Midbrain (tissue), 1 donor: ENCODE results near the gene AP1S3.
"Not testable (repeated sequence)": the region's sequence is repeated elsewhere in the genome, so short reads cannot be mapped to it uniquely, and the experiment has no call there.

ENCODE experiments used
- DNase-seq: peaks from one replicate; lab custom pipeline; 2025; lab: John Stamatoyannopoulos, UW

Gene AP1S3

GRCh38 chr2:223853425-223853837 is 16.0 kb upstream of the AP1S3 start:
- DNase-seq = no peak

GRCh38 chr2:223852281-223852795 is 15.0 kb upstream of the AP1S3 start:
- no peak for DNase-seq

- no peak for DNase-seq
Measured at GRCh38 chr2:223847410-223847809, 10.0 kb upstream of the AP1S3 start.

DNA sequence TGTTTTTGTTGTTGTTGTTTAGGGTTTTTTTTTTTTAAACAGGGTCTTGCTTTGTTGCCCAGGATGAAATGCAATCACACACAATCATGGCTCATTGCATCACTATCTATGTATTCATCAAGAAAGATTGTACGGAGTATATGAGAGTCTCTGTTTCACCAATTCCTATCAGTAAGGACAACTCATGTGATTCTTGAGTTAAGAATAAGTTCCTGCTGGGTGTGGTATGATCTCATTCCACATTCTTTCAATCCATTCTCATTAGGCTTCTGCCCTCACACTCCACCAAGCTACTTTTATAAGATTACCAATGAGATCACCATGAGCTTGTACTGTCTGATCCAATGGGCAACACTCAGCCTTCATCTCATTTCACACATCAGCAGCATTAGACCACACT is 9.1 kb upstream of the AP1S3 start:
- no peak for DNase-seq

- DNase-seq = no peak
Measured at GRCh38 chr2:223841436-223842190, 4.2 kb upstream of the AP1S3 start.

DNA sequence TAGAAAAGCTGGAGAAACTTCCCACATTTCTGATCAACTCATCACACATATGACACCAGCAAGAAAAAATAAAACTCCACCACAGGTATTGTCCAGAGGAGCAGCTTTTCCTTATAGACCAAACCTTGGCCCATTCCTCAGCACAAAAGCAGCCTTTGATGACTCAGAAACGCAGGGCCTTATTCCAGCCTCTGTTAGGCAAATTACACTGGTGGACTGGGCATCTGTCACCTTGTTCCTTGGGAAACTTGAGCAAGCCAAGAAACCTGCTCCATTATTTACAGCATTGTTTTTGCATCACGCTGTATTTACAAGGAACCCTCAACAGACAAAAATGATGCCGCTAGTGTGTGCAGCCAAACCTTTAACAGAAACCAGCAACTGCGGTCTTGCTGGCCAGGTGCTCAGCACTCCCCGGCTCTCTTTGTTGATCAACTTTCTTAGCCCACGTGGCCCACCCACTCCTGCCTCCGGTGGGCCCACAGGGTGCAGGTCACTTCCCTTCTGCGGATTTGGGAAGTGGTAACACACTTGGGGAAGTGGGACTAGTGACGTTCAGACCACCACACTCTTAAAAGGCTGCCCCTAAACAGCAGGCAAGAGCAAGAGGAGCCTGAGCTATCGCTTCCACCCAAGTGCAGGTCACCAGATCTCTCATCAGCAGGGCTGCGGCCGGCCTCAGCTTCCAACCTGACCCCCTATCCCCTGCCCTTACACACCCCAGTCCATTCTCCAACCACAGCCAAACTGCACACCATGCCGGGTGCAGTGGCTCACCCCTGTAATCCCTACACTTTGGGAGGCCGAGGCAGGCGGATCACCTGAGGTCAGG is 1.5 kb downstream of the AP1S3 start:
- DNase-seq = no peak

- no peak for DNase-seq
Measured at GRCh38 chr2:223834431-223834830, 3.0 kb downstream of the AP1S3 start.

DNA sequence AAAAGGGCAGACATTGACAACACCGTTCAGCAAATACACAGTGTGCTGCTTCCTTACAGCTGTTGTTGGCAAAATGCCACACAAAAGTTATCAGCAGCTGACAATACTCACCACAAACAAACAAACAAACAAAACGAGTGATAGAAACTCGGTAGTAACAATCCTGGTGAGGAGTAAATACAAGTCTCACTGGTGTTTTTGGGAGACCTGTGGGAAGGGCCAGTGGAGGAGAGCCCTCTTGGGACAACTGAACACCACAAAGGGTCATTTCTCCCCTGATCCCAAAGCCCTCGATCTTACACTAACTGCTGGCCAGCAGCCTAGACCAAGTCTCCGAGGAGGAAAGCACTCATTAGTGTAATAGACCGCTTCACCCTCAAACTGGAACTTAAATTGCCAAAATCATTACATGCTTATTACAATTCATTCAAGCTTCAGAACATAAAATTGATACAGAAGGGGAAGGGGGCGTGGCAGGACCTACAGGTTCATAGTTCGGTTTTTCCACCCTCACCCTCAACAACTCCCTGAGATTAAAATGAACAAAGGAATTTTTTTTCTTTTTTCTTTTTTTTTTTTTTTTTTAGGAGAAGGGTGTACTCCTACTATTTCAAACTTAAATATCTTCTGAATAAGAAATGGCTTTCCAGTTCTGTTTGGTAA is 5.0 kb downstream of the AP1S3 start:
- no peak for DNase-seq

GRCh38 chr2:223829128-223829527 is 8.3 kb downstream of the AP1S3 start:
- no peak for DNase-seq

DNA sequence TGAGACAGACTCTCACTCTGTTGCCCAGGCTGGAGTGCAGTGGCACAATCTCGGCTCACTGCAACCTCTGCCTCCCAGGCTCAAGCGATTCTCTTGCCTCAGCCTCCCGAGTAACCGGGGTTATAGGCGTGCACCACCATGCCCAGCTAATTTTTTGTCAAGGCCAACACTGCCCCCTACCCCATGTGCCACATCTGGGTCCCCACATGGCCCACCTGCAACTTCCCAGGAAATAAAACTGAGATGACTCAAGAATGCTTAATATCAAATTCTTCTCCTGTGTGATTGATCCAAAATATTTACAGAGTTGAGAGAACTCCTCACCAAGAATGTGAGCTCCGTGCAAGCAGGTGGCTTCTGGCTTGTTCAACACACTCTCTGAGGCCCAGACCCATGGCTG is 9.1 kb downstream of the AP1S3 start:
- DNase-seq = no peak

DNA sequence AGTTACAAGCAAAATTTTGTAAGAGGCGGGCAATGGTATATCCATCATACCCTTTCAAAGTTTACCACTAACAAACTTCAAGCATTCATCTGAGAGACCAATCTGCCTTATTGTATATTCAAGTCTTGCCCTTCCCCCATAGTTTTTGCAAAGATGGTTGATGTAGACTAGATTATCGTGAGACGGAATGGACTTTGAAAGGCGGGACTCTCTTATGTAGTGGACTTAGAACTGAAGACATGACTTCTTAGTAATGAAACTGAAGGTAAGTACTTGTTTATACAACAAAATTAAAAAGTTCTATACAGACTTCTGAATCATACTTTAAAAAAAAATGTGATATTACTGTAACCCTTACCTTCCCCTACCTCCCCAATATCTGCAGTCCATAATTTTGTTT is 10.4 kb downstream of the AP1S3 start:
- no peak for DNase-seq

GRCh38 chr2:223824301-223824700 is 13.1 kb downstream of the AP1S3 start:
- DNase-seq = no peak

GRCh38 chr2:223822818-223823217 is 14.6 kb downstream of the AP1S3 start:
- DNase-seq = no peak

DNA sequence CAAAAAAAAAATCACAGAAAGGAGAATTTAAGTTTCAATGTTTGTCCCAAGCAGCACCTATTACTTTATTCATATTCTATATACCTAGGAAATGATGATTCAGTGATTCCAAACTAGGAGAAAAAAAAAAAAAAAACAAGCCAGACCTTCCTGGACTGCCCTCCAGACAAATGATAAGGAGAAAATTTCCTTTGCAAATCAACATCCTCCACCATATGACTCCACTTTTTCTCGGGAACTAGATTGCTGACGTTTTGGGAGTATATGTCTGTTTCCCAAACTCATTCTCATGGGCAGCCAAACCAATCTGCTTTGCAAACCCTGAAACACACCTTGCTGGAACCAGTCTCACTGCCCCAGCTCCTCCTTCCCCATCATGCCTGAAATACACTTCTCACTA is 16.8 kb downstream of the AP1S3 start:
- no peak for DNase-seq

DNA sequence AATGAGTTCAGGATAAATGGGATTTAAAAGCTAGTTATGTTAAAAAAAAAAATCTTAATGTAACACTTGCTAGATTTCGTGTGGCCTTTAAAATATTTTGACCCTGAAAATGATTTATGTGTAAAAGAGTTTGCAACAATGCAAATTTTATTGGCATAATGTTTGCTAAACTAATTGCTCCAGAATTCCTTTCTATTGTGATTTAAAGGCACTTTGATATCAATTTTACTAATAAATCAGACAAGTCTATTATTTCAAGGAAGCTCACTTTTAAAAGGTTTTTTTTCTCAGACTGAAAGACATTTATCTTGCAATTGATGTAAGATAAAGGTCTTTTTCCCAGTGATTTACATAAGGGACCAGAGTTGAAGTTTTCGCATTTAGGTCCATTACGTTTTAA is 17.5 kb downstream of the AP1S3 start:
- no peak for DNase-seq

DNA sequence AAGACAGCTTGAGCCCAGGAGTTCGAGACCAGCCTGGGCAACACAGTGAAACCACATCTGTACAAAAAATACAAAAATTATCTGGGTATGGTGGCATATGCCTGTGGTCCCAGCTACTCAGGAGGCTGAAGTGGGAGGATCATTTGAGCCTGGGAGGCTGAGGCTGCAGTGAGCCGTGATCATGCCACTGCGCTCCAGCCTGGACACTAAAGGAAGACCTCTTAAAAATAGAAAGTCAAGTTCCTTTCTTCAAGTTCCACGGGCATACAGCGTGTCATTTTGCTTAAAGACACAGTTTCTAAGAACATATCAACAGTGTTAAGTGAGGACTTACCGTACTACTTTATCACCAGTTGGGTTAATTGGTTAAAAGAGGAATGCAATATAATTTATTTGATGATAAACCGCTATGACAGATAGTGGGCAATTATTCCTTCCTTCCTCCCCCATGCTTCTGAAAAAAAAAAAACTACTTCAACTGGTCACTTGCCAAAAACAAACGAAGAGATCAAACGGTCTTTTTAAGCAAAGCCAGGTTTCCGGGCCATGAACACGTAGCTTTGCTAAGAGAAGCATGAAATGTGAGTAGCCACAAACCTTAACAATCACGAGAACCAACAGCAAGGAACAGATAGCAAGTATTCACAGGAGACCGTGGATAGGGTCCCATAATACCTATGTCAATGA is 21.4 kb downstream of the AP1S3 start:
- DNase-seq = no peak

DNA sequence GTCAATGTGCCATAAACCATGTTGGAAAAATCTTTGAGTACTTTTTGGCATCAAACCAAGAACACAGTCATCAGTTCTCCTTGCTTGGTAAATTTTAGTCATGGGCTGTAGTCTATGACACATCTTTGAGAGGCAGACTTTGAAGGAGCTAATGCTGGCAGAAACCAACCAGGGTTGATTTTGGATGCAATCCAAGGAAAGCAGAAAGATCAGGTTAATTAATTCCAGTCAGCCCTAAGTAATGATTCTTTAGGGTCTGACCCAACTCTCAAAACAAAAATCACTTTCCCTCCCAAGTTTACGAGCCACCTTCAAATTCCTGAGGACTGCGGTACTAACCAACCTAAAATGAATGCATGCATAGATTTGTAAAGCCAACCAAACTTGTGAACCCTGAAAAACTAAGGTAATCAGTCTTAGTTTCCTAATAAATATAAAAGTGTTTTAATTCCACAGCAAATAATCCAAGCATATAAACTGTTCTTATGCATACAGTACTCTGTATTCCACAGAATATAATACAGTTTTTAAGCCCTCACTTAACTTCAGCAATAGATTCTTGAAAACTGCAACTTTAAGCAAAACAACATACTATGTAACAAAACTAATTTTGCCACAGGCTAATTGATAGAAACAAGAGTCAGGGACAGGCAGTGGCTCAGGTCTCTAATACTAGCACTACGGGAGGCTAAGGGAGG is 22.0 kb downstream of the AP1S3 start:
- no peak for DNase-seq

DNA sequence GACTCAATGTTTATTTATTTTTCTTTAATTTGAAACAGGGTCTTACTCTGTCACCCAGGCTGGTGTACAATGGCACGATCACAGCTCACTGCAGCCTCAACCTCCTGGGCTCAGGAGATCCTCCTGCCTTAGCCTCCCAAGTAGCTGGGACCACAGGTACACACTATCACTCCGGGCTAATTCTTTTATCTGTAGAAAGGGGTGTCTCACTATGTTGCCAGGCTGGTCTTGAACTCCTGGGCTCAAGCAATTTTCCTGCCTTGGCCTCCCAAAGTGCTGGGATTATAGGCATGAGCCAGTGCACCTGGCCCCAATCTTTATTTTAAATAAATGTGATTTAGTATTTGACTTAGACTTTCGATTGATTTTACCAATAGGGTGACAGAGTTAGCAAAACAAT is 22.6 kb downstream of the AP1S3 start:
- not testable (repeated sequence) for DNase-seq

GRCh38 chr2:223813329-223813728 is 24.1 kb downstream of the AP1S3 start:
- DNase-seq = no peak

DNA sequence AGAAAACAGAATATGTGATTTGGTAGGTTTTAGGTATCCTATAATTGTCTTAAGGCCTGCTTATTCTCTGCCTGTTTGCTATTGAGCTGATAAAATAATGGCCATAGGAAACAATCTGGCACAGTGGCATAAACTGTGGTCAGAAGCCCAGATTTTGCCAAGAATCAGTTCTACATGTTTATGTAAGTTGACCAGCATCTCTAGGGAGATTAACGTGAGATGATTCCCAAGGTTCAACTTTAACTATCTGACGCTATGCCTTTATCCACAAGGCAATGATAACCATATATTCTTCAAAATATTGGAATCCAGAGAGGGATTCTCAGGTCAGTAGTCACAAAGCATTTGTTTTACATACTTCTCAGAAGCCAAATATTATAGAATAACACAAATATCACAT is 25.6 kb downstream of the AP1S3 start:
- no peak for DNase-seq

DNA sequence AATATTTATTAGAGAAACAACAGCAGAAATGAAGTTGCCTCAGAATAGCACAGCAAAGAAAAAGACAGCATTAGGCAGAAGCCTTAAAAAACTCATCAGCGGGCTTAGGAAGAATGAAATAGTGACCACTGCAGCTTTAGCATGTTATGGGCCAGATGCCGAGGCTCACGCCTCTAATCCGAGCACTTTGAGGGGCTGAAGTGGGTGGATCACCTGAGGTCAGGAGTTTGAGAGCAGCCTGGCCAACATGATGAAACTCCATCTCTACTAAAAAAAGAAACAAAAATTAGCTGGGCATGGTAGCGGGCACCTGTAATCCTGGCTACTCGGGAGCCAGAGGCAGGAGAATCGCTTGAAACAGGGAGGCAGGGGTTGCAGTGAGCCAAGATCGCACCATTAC is 32.4 kb downstream of the AP1S3 start:
- no peak for DNase-seq
